Retina (tissue), 1 donor: ENCODE measurements around the gene ING1.

Source experiments
- DNase-seq: peaks from one replicate; pipeline ENCODE4 v3.0.0-alpha.2; 2016

ING1 gene

GRCh38 chr13:110772091-110772984 is 58.8 kb downstream of the ING1 start:
- DNase-seq: no peak
